DMS53 (cell line): Measurements from ENCODE around the gene NRG3.

Source experiments
- DNase-seq: peaks from one replicate; lab custom pipeline; 2025; lab: John Stamatoyannopoulos, UW

NRG3 gene

GRCh38 chr10:82391971-82392370 lies 517.0 kb downstream of the NRG3 start:
- no peak for DNase-seq

GRCh38 chr10:82392533-82392932 lies 517.5 kb downstream of the NRG3 start:
- DNase-seq: no peak

GRCh38 chr10:82394122-82394521 lies 519.1 kb downstream of the NRG3 start:
- DNase-seq: peak; percentile 50

- no peak for DNase-seq
Measured at GRCh38 chr10:82394987-82395386, 520.0 kb downstream of the NRG3 start.

- no peak for DNase-seq
Measured at GRCh38 chr10:82396886-82397285, 521.9 kb downstream of the NRG3 start.

- no peak for DNase-seq
Measured at GRCh38 chr10:82397854-82398253, 522.9 kb downstream of the NRG3 start.

- DNase-seq: no peak
Measured at GRCh38 chr10:82399850-82400249, 524.9 kb downstream of the NRG3 start.

- no peak for DNase-seq
Measured at GRCh38 chr10:82400841-82401240, 525.8 kb downstream of the NRG3 start.

- DNase-seq: no peak
Measured at GRCh38 chr10:82402906-82403401, 528.0 kb downstream of the NRG3 start.

- no peak for DNase-seq
Measured at GRCh38 chr10:82409671-82410070, 534.7 kb downstream of the NRG3 start.

GRCh38 chr10:82411416-82411815 lies 536.4 kb downstream of the NRG3 start:
- DNase-seq: no peak

- DNase-seq: no peak
Measured at GRCh38 chr10:82420001-82420400, 545.0 kb downstream of the NRG3 start.

- DNase-seq: peak; percentile 11
Measured at GRCh38 chr10:82429302-82429701, 554.3 kb downstream of the NRG3 start.

GRCh38 chr10:82438277-82438676 lies 563.3 kb downstream of the NRG3 start:
- no peak for DNase-seq

GRCh38 chr10:82440775-82441174 lies 565.8 kb downstream of the NRG3 start:
- no peak for DNase-seq

GRCh38 chr10:82452046-82452445 lies 577.1 kb downstream of the NRG3 start:
- no peak for DNase-seq

GRCh38 chr10:82452676-82453075 lies 577.7 kb downstream of the NRG3 start:
- DNase-seq: no peak

- DNase-seq: no peak
Measured at GRCh38 chr10:82453678-82454293, 578.8 kb downstream of the NRG3 start.

- DNase-seq: peak; percentile 81
Measured at GRCh38 chr10:82462910-82463551, 588.0 kb downstream of the NRG3 start.

GRCh38 chr10:82463614-82464013 lies 588.6 kb downstream of the NRG3 start:
- peak; percentile 89 for DNase-seq

GRCh38 chr10:82464191-82464818 lies 589.3 kb downstream of the NRG3 start:
- DNase-seq: no peak

GRCh38 chr10:82464966-82465365 lies 590.0 kb downstream of the NRG3 start:
- no peak for DNase-seq

GRCh38 chr10:82468453-82468852 lies 593.5 kb downstream of the NRG3 start:
- peak; percentile 22 for DNase-seq
